ENCODE results near the gene CITED4. TPM values are rescaled to one million over a fixed set of nuclear protein-coding genes. Genes with fewer than 3 reads are reported as not detected.

CITED4 gene
- total and polyA plus RNA-seq, 9 of the 15 experiments (the other 6 are each of a cell fraction or from before 2014, with no cell fraction given) = 0.11 to 1.2 (median 0.17) TPM; not detected in 2

DNA sequence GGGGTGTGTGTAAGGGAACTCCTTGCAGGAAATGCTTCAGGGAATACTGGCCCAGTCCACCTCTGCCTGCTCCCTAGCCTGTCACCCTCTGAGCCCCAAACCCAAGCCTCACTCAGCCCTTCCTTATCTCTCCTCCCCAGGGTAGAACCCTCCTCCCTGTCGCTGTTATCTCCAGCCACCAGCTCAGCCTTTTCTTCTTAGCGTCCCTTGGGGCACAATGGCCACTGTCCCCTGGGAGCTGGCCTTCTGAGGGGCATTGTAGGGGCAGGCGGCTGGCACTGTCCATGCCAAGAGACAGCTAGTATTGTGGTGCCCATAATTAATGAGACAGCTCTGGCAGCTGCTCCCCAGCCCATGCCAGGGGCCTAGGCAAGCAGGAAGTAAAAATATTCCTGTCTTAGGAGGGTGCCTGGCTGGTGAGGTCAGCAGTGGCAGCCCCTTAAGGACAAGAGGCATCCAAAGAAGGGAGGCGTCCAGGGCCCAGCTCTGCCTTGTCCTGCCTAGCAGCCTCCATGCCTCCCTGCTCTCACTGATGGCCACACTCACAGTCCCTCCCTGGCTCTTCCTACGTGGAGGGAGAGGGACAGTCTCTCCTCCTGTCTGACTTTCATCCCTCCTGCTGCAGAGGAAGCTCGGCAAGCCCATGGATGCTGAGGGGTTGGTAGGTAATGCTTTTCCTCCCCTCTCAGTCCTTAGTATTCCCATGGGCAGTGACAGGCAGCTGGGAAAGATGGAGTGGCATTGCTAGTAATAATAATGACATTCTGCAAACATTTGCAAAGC lies 41.1 kb downstream of the CITED4 start (continued):
- TF ChIP-seq, protein P1, sequence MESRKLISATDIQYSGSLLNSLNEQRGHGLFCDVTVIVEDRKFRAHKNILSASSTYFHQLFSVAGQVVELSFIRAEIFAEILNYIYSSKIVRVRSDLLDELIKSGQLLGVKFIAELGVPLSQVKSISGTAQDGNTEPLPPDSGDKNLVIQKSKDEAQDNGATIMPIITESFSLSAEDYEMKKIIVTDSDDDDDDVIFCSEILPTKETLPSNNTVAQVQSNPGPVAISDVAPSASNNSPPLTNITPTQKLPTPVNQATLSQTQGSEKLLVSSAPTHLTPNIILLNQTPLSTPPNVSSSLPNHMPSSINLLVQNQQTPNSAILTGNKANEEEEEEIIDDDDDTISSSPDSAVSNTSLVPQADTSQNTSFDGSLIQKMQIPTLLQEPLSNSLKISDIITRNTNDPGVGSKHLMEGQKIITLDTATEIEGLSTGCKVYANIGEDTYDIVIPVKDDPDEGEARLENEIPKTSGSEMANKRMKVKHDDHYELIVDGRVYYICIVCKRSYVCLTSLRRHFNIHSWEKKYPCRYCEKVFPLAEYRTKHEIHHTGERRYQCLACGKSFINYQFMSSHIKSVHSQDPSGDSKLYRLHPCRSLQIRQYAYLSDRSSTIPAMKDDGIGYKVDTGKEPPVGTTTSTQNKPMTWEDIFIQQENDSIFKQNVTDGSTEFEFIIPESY (CRISPR knock-in tag; IDR thresholded peaks at IDR 0.05) = no peak
- peak; percentile 55; the same call in 1 of the 2 replicates for TF ChIP-seq ADNP (tag; IDR thresholded peaks at IDR 0.05)
- no peak for TF ChIP-seq FOXK1 (CRISPR knock-in tag; IDR thresholded peaks at IDR 0.05; ENCODE audit: borderline replicate concordance)
- TF ChIP-seq GTF2A2 (tag; IDR thresholded peaks at IDR 0.05) = no peak
- TF ChIP-seq BRD9 (IDR thresholded peaks at IDR 0.05; ENCODE audit: low read depth, partially characterized antibody) = peak; percentile 36
- TF ChIP-seq, protein P2, sequence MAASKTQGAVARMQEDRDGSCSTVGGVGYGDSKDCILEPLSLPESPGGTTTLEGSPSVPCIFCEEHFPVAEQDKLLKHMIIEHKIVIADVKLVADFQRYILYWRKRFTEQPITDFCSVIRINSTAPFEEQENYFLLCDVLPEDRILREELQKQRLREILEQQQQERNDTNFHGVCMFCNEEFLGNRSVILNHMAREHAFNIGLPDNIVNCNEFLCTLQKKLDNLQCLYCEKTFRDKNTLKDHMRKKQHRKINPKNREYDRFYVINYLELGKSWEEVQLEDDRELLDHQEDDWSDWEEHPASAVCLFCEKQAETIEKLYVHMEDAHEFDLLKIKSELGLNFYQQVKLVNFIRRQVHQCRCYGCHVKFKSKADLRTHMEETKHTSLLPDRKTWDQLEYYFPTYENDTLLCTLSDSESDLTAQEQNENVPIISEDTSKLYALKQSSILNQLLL (CRISPR knock-in tag; IDR thresholded peaks at IDR 0.05; ENCODE audit: borderline replicate concordance) = no peak
- TF ChIP-seq HOXB6 (CRISPR knock-in tag; IDR thresholded peaks at IDR 0.05; ENCODE audit: borderline replicate concordance) = no peak
- no peak for TF ChIP-seq KDM5B (IDR thresholded peaks at IDR 0.05; ENCODE audit: insufficient replicate concordance, low read depth, low read length)
- TF ChIP-seq, protein P3, sequence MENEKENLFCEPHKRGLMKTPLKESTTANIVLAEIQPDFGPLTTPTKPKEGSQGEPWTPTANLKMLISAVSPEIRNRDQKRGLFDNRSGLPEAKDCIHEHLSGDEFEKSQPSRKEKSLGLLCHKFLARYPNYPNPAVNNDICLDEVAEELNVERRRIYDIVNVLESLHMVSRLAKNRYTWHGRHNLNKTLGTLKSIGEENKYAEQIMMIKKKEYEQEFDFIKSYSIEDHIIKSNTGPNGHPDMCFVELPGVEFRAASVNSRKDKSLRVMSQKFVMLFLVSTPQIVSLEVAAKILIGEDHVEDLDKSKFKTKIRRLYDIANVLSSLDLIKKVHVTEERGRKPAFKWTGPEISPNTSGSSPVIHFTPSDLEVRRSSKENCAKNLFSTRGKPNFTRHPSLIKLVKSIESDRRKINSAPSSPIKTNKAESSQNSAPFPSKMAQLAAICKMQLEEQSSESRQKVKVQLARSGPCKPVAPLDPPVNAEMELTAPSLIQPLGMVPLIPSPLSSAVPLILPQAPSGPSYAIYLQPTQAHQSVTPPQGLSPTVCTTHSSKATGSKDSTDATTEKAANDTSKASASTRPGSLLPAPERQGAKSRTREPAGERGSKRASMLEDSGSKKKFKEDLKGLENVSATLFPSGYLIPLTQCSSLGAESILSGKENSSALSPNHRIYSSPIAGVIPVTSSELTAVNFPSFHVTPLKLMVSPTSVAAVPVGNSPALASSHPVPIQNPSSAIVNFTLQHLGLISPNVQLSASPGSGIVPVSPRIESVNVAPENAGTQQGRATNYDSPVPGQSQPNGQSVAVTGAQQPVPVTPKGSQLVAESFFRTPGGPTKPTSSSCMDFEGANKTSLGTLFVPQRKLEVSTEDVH (IDR thresholded peaks at IDR 0.05; ENCODE audit: low read depth, partially characterized antibody) = peak; percentile 35
- TF ChIP-seq, protein P4, sequence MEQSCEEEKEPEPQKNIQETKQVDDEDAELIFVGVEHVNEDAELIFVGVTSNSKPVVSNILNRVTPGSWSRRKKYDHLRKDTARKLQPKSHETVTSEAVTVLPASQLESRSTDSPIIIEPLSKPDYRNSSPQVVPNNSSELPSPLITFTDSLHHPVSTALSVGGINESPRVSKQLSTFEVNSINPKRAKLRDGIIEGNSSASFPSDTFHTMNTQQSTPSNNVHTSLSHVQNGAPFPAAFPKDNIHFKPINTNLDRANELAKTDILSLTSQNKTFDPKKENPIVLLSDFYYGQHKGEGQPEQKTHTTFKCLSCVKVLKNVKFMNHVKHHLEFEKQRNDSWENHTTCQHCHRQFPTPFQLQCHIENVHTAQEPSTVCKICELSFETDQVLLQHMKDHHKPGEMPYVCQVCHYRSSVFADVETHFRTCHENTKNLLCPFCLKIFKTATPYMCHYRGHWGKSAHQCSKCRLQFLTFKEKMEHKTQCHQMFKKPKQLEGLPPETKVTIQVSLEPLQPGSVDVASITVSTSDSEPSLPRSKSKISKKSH (CRISPR knock-in tag; IDR thresholded peaks at IDR 0.05) = no peak
- no peak for TF ChIP-seq HDAC6 (IDR thresholded peaks at IDR 0.05; ENCODE audit: low read depth, low read length)
- peak; percentile 81; the same call in 1 of the 2 replicates for TF ChIP-seq CBFB (CRISPR knock-in tag; IDR thresholded peaks at IDR 0.05)
- no peak for TF ChIP-seq RFX1 (IDR thresholded peaks at IDR 0.05)
- TF ChIP-seq ZNF133 (CRISPR knock-in tag; IDR thresholded peaks at IDR 0.05) = no peak
- TF ChIP-seq CHD4 (IDR thresholded peaks at IDR 0.05; ENCODE audit: insufficient read depth, insufficient replicate concordance, low read depth, low read length, poor library complexity, severe bottlenecking) = no peak
- TF ChIP-seq ARNT (IDR thresholded peaks at IDR 0.05) = peak; percentile 94 to 97
- no peak for TF ChIP-seq MCM3 (IDR thresholded peaks at IDR 0.05)
- no peak for TF ChIP-seq ZNF224 (CRISPR knock-in tag; IDR thresholded peaks at IDR 0.05)

Data from K562 (cell line).